Effector memory CD4-positive, alpha-beta T cell (primary cell): Measurements from ENCODE around the gene VWA3A.
"Not testable (repeated sequence)": the region's sequence is repeated elsewhere in the genome, so short reads cannot be mapped to it uniquely, and the experiment has no call there.

ENCODE experiments used
- DNase-seq, 3 donors: peaks; one replicate each; pipeline ENCODE4 v3.0.0-alpha.2; 2020
- H3K27ac ChIP-seq: 2 replicates; pipeline ENCODE4 v1.7.0; 2013; ENCODE audit warnings: mild to moderate bottlenecking, low read length, moderate library complexity; ENCODE audit not compliant: insufficient read depth, poor library complexity, severe bottlenecking
- H3K27me3 ChIP-seq: replicated peaks from 2 replicates; pipeline ENCODE4 v1.7.0; 2013; ENCODE audit warnings: mild to moderate bottlenecking, low read length; ENCODE audit not compliant: insufficient read depth, control insufficient read depth, poor library complexity, severe bottlenecking
- H3K36me3 ChIP-seq: 2 replicates; pipeline ENCODE4 v1.7.0; 2013; ENCODE audit warnings: mild to moderate bottlenecking, low read length, moderate library complexity; ENCODE audit not compliant: control insufficient read depth, insufficient read depth
- H3K4me1 ChIP-seq: 2 replicates; pipeline ENCODE4 v1.7.0; 2013; ENCODE audit warnings: low read length, mild to moderate bottlenecking; ENCODE audit not compliant: control insufficient read depth, insufficient read depth, poor library complexity, severe bottlenecking
- H3K4me3 ChIP-seq: 2 replicates; pipeline ENCODE4 v1.7.0; 2013; ENCODE audit warnings: low read length, low read depth, mild to moderate bottlenecking; ENCODE audit not compliant: insufficient read depth, poor library complexity, severe bottlenecking
- H3K9me3 ChIP-seq: 2 replicates; pipeline ENCODE4 v1.7.0; 2013; ENCODE audit warnings: mild to moderate bottlenecking, low read length, moderate library complexity; ENCODE audit not compliant: control insufficient read depth

Gene VWA3A

DNA sequence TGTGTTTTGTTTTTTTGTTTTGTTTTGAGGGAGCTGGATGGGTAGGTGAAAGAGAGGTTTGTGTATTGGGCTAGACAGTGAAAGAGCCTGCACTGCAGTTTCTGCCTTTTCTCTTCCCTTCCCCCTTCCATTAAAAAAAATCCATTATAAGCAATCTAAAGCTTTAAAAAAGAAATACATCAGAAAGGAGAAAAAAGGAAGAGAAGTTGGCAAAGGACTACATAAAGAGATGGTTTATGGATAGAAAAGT is 103.0 kb downstream of the VWA3A start:
- H3K27me3 ChIP-seq: no peaks in the 10 kb centered on the region
- H3K4me3 ChIP-seq: peak overlapping the region; percentile 61
- H3K27ac ChIP-seq: peak overlapping the region; percentile 71
- H3K36me3 ChIP-seq: no peaks in the 10 kb centered on the region
- H3K9me3 ChIP-seq: no peaks in the 10 kb centered on the region
- H3K4me1 ChIP-seq: peaks cover 30% of the 10 kb centered on the region
- DNase-seq: no peak

DNA sequence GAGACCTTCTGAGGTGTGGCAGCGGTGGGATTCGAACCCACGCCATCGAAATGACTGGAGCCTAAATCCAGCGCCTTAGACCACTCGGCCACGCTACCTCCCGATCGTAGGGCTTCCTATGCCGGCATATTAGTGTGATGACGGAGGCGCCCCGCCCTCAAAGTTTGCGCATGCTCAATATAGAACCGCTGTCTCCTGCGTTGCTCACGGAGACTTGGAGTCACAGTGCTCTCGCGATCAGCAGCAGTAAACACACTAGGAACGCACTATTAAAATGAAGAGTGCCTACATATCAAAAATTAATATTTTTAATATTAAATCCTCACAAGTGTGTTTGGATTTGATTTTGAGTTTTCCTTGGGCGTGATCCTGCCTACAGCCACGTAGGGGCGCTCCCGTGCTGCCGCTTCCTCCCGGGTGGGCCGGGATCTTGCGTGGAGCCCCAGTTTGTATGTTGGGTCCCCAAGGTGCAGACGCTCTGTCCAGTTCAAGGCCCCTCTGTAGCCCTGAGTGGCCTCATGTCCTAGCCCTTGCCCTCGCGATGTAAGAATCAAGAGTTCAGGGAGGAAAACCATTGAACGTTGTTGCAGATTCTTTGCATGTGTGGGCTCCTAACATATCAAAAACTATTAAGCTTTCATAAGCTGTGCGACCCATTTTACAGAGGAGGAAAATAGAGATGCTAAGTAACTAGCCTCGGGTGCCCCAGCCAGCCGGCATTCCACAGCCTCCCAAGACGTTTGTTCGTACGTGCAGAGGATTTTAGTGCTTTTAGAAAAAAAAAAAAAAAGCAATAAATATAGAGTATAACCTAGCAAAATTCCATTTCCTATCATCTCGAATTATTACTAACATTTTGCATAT is 103.6 kb downstream of the VWA3A start:
- Histone ChIP-seq H3K4me1 (peaks cover 28% of the 10 kb centered on the region), H3K27me3 (no peaks in the 10 kb centered on the region), H3K4me3 (peak overlapping the region; percentile 61), H3K36me3 (no peaks in the 10 kb centered on the region), H3K9me3 (no peaks in the 10 kb centered on the region), H3K27ac (peak overlapping the region; percentile 71)
- peak; percentile 81 to 88 (median 82) for DNase-seq

DNA sequence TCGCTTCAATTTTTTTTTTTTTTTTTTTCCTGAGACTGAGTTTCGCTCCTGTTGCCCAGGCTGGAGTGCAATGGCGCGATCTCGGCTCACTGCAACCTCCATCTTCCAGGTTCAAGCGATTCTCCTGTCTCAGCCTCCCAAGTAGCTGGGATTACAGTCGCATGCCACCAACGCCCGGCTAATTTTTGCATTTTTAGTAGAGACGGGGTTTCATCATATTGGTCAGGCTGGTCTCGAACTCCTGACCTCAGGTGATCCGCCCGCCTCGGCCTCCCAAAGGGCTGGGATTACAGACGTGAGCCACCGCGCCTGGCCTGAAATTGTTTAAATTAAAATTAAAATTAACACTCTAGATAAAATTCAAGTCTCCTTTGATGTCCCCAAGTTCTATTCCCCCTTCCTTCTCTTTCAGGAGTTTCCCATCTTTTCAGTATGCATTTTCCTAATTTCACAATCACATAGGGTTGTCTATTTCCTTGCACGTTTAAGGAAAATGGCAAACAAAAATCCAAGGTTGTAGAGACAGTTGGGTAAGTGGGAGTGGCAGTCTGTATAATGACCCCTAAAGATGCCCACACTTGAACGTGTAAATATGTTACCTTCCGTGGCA is 104.3 kb downstream of the VWA3A start:
- H3K4me3 ChIP-seq, DNase-seq, H3K9me3 ChIP-seq: not testable (repeated sequence)

DNA sequence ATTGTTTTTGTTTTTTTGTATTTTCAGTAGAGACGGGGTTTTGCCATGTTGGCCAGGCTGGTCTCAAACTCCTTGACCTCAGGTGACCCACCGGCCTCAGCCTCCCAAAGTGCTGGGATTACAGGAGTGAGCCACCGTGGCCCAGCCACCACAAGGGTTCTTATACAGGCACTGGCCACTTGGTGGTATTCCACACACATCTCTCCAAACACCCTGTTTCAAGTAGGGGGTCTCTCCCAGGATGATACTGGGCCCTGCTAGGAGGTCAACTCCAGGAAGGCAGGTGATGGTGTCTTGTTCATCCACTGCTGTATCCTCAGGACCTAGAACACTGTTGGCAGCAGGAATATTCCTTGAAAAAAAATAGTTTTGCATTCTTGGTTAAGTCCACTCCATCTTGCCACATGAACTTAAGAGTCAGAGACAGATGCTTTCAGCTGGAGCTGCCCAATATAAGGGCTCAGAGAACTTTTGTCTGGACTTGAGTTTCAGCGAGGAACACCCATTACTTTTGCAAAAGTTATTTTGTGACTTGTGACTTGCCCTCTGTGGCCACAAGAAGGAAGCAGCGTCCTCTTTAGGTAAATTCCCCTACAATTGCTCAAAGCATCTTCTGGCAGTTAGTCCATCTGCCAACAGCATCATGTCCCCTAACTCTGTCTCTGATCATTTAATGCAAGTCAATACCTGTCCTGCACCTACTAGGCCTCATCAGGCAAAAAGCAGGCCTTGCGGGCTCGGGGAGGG is 106.4 kb downstream of the VWA3A start:
- Histone ChIP-seq H3K4me1 (peaks cover 11% of the 10 kb centered on the region), H3K36me3 (no peaks in the 10 kb centered on the region), H3K4me3 (no peak overlapping the region), H3K27me3 (no peaks in the 10 kb centered on the region), H3K9me3 (no peaks in the 10 kb centered on the region), H3K27ac (no peak overlapping the region)
- no peak for DNase-seq

More for the DNA sequence above, 104.3 kb downstream of the VWA3A start:
- peaks cover 22% of the 10 kb centered on the region for H3K4me1 ChIP-seq
- H3K27ac ChIP-seq, H3K27me3 ChIP-seq, H3K36me3 ChIP-seq: not testable (repeated sequence)

DNA sequence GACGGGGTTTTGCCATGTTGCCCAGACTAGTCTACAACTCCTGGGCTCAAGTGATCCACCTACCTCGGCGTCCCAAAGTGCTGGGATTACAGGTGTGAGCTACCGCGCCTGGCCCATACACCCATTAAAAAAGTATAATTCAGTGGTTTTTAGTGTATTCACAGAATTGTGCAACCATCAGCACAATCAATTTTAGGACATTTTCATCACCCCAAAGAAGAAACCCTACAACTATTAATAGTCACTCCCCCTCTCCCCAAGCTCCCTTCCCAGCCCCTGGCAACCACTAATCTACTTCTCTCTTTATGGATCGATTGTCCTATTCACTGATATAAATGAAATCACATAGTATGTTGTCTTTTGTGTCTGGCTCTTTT is 109.9 kb downstream of the VWA3A start:
- Histone ChIP-seq H3K27me3 (no peaks in the 10 kb centered on the region), H3K4me3 (no peak overlapping the region), H3K36me3 (no peaks in the 10 kb centered on the region), H3K9me3 (no peaks in the 10 kb centered on the region), H3K4me1 (peaks cover 5% of the 10 kb centered on the region), H3K27ac (no peak overlapping the region)
- no peak for DNase-seq

DNA sequence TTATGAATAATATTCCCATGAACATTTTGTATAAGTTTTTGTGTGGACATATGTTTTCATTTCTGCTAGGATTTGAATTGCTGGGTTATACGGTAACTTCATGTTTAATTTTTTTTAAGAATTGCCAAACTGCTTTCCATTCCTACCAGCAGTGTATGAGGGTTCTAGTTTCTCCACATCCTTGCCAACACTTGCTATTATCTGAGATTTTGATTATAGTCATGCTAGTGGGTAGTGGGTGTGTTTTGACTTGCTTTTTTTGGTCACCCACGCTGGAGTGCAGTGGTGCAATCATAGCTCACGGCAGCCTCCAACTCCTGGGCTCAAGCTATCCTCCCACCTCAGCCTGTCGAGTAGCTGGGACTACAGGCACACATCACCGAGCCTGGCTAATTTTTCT is 110.8 kb downstream of the VWA3A start:
- Histone ChIP-seq H3K9me3 (no peaks in the 10 kb centered on the region), H3K27me3 (no peaks in the 10 kb centered on the region), H3K36me3 (no peaks in the 10 kb centered on the region), H3K4me1 (peaks cover 10% of the 10 kb centered on the region), H3K4me3 (no peak overlapping the region), H3K27ac (no peak overlapping the region)
- no peak for DNase-seq

DNA sequence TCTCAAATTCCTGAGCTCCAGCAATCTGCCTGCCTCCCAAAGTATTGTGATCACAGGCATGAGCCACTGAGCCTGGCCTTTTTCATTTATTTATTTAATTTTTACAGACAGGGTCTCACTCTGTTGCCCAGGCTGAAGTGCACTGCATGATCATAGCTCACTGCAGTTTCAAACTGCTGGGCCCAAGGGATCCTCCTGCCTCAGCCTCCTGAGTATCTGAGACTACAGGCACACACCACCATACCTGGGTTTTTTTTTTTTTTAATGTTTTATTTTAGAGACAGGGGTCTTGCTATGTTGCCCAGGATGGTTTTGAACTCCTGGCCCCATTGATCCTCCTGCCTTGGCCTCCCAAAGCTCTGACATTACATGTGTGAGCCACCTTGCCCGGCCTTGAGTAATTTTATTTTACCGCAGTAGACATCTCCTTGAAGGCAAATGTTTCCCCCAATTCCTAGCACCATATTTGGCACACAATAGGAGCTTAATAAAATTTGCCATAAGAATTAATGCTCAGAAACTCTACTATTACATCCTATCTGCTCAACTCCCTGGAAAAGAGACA is 111.8 kb downstream of the VWA3A start:
- no peaks in the 10 kb centered on the region for H3K9me3 ChIP-seq
- no peak overlapping the region for H3K27ac ChIP-seq
- H3K4me1 ChIP-seq: peaks cover 10% of the 10 kb centered on the region
- no peak overlapping the region for H3K4me3 ChIP-seq
- no peaks in the 10 kb centered on the region for H3K36me3 ChIP-seq
- DNase-seq: no peak
- H3K27me3 ChIP-seq: no peaks in the 10 kb centered on the region

DNA sequence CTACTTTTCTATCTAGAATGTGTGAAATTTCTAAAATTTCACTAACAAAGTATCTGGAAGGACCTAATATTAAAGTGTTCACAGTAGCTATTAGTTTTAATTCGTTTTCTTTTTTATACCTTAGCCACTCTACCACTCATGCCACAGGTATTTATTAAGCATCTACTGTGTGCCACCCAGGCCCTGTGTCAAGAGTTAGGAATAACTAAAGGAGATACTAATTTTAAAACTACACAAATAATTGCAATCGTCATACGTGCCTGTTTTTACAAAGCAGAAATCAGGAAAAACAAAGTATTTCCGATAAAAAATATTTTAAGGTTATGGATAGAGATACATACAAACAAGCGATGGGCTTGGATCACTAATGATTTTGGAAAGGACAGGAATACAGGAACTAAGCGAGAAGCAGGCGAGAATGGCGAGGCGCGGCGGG is 113.3 kb downstream of the VWA3A start:
- Histone ChIP-seq H3K27ac (peak overlapping the region; percentile 58), H3K27me3 (no peaks in the 10 kb centered on the region), H3K36me3 (no peaks in the 10 kb centered on the region), H3K4me3 (peak overlapping the region; percentile 93), H3K9me3 (no peaks in the 10 kb centered on the region), H3K4me1 (peaks cover 10% of the 10 kb centered on the region)
- no peak for DNase-seq

DNA sequence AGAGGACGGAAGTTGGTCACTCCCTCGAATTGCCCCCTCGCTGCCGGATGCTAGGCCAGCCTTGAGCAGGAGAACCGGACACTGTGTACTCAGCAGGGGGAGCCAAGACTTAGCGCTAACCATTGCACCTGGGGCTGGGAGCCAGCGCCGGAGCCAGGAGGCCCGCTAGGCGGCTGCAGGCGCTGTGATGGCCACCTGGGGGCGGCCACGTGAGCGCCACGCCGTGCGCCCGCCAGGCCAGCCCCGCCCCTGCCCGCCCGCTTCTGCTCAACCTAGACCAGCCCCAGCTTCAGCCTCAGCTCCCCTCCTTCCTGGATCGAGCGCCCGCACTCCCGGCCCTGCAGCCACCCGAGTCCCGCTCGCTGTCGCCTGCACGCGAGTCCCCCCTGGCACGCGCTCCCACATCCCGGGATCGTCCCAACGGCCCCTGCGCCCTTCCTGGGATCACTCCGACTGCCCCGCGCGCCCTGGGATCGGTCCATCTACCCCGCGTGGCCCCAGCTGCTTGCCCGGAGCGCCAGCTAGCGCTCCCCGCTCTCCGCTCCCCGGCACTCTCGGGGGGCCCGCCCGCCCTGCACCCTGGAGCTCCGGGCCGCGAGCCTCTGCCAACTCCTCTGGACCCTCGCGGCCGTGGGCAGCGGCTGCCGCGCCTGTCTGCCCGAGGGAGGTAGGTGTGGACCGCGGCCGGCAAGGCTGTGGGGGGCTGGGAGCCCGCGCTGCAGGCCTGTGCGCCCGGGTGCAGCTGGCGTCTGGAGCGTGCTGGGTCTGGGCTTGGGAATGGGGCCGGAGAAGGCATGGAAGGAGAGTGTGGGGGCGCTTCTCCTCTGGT is 113.9 kb downstream of the VWA3A start, which contains the start of gene EEF2K:
Gene EEF2K (plus strand): TSS at position 266 of the 829 bp plus-strand sequence. CDS start 19,452 bp downstream, outside the sequence.
- H3K4me1 ChIP-seq: peaks cover 10% of the 10 kb centered on the region
- no peaks in the 10 kb centered on the region for H3K27me3 ChIP-seq
- H3K9me3 ChIP-seq: no peaks in the 10 kb centered on the region
- H3K27ac ChIP-seq: peak within 1 kb of the TSS; percentile 58
- no peaks in the 10 kb centered on the region for H3K36me3 ChIP-seq
- peak within 1 kb of the TSS; percentile 93 for H3K4me3 ChIP-seq
- peak; percentile 59 to 72 (median 69) for DNase-seq
